IPS-NIHi11 (cell line): Measurements from ENCODE around the gene TSHZ1.

Source experiments
- DNase-seq: peaks from one replicate; pipeline ENCODE4 v3.0.0; 2012; ENCODE audit warnings: mixed read lengths, low spot score

TSHZ1 gene

DNA sequence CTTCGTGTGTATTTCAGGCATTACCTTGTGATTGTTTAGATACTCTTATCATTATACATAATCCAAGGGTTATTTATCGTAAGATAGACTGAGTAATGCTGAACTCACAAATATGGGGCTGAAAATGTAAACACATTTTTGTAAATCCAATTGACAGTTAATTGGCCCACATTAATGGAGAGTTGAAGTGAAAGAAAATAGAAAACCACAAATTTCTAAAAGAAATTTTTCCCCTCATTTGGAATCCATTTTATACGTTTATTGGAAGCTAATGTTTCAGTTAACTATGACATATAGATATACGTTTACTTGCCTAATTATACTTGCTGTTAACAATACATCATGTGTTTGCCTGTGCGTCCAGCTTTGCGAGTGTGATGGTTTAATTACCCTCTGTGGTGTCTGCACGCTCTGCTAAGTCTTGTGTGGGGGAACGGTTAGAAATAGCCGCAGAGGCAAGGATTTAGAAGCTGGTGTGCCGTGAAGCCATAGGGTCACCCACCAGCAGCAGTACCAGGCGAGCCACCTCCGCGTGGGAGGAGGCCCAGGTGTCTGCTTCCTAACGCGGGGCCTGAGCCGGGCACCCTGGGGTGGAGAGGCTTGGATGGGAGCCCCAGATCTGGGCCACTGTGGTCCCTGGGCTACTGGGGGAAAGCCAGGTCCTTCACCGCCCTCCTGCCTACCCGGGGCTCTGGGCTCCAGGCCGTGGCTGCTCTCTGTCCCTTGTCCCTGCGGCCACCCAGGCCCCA lies 38.0 kb downstream of the TSHZ1 start:
- DNase-seq, result no peak

DNA sequence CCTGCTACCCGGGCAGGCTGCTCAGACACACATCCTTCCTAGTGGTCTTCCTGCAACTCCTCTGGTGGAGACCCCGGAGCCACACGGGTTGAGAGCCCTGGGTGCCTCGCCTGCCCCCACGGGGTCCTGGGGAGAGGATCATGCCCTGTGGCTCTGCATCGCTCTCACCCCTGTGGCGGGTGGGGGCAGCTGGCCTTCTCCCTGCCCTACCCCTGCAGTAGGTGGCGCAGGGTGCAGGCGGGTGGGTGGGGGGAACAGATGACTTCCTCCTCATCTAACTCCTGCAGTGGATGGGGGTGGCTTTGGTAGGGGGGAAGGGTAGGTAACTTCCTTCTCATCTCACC lies 38.5 kb downstream of the TSHZ1 start:
- DNase-seq, result no peak

DNA sequence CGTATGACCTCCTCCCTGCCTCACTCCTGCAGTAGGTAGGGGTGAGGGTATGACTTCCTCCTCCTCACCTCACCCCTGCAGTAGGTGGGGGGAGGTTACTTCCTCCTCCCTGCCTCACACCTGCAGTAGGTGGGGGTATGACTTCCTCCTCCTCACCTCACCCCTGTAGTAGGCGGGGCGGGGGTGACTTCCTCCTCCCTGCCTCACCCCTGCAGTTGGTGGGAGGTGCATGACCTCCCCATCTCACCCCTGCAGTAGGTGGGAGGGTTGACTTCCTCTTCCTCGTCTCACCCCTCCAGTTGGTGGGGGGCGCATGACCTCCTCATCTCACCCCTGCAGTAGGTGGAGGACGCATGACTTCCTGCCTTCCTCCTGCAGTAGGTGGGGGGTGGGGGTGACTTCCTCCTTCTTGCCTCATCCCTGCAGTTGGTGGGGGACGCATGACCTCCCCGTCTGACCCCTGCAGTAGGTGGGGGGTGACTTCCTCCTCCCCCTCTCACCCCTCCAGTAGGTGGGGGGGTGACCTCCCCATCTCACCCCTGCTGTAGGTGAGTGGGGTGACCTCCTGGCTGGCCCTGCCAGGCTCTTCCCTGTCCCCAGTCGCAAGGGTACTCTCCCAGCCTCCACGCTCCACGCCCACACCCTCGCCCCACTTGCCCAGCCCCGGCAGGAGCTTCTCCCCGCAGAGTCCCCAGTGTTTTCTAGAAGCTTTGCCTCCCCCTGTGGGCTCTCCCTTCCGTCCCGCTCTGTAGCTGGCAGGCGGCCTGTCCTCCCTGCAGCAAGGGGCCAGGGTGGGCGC lies 39.3 kb downstream of the TSHZ1 start:
- no peak for DNase-seq

GRCh38 chr18:75250471-75250821 lies 39.8 kb downstream of the TSHZ1 start:
- no peak for DNase-seq

DNA sequence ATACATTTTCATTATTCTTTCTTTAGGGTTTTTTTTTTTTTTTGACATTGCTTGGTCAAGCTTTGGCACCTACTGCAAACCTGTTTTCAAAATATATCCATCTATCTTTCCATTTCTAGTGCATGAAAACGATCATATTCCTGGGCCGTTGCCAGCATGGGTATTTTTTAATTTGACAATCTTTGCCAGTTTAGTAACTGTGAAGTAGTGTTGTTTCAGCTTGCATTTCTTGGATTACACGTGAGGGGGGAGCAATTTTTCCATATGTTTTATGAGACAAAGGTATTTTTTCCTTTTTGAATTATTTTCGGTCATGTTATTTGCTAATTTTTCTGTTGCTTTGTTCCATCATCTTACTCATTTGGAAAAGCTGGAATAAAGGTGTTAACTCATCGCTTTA lies 40.9 kb downstream of the TSHZ1 start:
- no peak for DNase-seq

GRCh38 chr18:75252136-75252535 lies 41.5 kb downstream of the TSHZ1 start:
- no peak for DNase-seq

DNA sequence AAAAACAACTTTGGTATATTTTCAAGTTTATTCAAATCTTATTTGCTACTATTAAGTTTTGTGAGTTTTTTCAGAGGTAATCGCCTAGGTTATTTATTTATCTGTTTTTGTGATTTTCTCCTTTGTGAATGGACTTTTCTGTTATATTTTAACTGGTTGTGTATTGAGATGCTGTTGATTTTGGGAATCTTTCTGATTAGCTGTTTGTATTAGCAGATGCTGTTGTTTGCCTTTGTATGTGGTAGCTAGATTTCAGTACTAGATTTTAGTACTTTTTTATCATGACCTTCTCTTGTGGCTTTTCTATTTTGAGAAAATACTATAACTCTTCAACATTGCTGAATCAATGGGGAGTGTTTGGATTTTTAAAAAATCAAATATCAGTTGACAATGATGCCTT lies 42.4 kb downstream of the TSHZ1 start:
- no peak for DNase-seq

GRCh38 chr18:75253784-75254183 lies 43.2 kb downstream of the TSHZ1 start:
- DNase-seq, result no peak

DNA sequence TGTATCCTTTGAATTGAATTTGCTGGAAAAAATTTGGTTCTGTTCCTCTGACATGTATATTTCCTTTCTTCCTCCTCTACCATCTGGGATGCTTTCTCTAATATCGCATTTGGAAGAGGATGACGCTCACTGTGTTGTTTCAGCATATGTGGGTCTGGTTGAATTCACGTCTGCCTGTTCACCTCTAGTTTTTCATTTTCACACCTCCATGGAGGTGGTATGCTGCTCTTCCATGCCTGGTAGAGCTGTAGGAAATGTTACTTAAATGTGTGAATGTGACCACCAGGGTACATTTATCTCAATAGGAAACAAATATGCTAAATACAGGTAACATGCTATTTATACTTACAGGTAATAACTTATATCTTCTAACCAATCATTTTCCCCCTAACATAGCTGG lies 44.5 kb downstream of the TSHZ1 start:
- DNase-seq, result no peak

DNA sequence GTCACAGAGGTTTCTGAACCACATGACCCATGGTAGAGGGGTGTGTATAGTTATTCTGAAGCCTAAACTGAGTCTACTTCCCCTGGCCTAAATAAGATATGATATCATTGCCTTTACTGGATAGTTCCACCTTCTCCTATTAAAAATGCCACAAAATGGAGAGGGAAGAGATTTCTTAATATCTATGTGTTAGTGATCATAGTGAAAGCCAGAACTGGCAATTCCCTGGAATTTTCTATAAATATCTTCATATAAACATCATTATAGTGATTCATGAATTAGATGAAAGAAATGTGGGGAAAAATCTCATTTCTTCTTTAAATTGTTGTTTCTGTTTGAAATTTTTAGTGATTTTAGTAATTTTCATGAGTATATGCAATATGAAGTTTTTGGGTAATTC lies 45.8 kb downstream of the TSHZ1 start:
- no peak for DNase-seq

GRCh38 chr18:75257605-75258004 lies 47.0 kb downstream of the TSHZ1 start:
- no peak for DNase-seq

DNA sequence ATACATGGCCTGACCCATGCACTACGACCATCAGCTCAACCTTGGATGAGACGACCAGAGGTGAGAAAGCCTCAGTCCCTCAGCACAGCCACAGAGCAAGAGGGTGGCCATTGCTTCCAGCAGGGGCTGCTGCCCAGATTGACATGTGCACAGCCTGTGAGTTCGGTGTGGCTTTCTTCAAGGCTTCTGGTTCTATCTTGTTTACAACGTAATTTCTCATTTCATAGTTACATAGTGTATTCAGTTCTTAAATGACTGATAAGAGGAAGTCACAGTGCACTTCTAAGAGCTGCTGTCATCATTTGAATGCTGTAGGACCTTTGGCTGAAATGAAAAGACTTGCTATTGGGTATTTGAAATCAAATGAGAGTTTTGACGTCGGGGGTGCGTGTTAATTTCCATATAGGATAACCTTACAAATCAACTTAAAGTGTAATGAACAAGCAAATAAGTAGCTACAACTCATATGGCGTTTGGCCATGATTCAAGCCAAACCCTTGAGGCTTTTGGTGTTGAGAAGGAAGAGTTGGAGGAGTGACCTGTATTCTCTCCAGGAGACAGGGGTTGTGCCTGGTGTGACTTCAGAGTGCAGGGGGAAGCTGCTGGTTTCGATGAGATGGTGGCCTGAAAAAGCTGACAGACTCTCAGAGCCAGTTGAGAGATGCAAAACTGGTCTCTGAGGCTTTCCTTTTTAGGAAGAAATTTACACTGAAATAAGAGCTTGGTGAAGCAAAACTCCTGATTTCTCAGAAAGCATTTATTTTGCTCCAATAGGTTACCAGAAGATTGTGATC lies 51.0 kb downstream of the TSHZ1 start:
- no peak for DNase-seq

GRCh38 chr18:75262511-75262910 lies 51.9 kb downstream of the TSHZ1 start:
- DNase-seq, result no peak

- no peak for DNase-seq
Observed at GRCh38 chr18:75264195-75264594, 53.6 kb downstream of the TSHZ1 start.

- no peak for DNase-seq
Observed at GRCh38 chr18:75264926-75265597, 54.5 kb downstream of the TSHZ1 start.

- DNase-seq, result no peak
Observed at GRCh38 chr18:75265872-75266271, 55.3 kb downstream of the TSHZ1 start.

DNA sequence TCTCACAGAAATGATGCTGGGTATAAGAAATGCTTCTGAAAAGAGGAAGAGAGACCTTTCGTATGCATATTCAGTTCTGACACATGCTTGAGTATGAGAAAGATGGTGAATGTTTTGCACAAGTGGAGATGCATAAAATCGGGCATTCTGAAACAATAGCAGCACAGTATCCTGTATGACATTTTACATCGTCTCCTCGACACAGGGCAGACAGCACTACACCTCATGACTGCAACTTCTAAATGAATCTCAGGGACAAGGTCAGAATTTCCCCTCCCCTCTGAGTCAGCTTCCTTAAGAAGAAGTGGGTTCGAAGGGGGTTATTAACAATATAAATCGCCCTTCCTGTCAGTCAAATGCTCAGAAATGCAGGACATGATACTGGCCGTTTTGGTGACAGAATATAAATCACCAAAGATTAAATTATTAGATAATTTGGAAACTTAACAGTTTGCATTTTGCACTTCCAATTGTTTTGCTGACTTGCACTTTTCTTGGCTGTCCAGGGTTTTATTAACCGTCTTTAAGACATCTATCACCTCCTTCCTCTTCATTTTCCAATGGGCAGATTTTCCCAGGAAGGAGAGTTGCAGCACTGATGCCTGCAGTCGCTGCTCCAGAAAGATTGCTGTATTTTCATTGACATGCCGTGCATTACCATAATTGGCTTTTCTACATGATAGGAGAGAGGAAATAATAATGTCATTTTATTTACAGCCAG lies 57.2 kb downstream of the TSHZ1 start:
- no peak for DNase-seq

DNA sequence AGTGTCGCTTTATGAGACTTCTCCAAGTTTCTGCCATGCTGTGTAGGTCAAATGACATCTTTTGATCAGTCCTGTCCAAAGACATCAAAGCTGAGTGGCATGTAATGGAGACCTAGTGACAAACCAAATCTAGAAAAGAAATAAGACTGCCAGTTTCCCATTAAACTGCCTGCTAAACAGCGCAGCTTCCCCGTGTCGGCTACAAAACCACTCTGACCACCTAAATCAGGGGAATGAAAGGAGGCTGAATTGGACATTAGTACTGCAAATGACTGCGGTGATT lies 57.7 kb downstream of the TSHZ1 start:
- no peak for DNase-seq

DNA sequence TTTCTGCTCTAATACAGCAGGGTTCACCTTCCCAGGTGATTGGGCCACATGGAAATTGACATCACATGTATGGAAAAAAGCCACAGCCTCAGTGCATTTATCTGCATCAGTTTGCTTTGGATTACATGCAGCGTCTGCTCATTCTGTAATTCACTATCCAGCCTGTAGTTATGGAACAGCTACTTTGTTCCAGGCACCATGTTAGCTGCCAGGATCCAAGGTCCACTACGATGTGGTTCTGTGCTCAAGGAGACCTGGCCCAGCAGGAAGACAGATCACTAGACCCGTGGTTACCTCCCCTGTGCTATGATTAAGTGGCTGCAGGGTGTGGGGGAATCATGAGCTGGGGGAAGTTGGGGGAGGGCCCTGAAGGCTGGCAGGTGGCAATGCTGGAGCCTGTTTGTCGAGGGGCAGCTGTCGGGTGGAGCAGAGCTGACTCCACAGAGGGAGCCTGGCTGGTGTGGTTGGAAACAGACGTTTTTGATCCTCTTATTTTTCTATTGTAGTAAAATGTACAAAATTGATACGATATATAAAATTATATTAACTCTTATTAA lies 58.6 kb downstream of the TSHZ1 start:
- no peak for DNase-seq

- DNase-seq, result no peak
Observed at GRCh38 chr18:75269696-75270095, 59.1 kb downstream of the TSHZ1 start.

DNA sequence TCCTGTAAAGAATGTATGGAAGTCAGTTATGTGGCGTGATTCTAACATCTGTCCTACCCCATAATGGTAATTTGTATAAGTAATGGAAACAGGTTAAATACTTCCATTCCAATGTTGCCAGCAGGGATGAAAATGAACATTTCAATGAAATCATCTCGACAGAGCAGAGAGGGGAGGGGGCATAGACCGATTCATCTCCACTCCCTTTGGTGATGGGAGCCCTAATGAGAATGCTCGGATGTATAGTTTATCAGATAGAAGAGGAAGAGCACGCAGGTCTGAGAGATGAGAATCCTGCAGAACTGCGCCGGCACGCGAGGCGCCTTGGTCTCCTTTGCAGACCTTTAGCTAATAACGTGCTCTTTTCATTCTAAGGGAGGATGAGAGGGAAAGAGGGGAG lies 61.4 kb downstream of the TSHZ1 start:
- DNase-seq, result no peak

DNA sequence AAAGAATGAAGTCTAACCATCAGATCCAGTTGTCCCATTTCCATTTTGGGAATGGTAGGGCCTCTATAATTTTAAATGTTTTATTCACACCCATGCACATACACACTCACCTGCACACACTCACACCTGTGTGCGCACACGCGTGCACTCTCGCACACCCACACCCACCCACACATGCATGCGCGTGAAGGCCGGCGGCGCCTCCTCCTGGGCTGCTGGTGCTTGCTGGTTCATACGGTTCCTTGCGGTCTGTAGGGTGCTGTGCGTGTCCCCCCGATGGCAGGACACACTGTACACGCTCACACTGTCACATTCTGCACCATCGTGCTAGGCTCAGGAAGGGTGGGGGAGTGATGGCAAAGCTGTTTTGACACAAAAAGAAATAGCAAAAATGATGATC lies 63.2 kb downstream of the TSHZ1 start:
- no peak for DNase-seq
